ENCODE measurements around the gene AGBL1.

GRCh38 chr15:86725628-86726027 is 646.0 kb downstream of the AGBL1 start:
- no peak for TF ChIP-seq CTCF (IDR thresholded peaks at IDR 0.05)
- TF ChIP-seq SMC3 (IDR thresholded peaks at IDR 0.05), result no peak

All from A549 (cell line).